Neural progenitor cell (in vitro differentiated cells): ENCODE measurements around the gene SMAD2. TPM values are rescaled to one million over a fixed set of nuclear protein-coding genes. Genes with fewer than 3 reads are reported as not detected.

Experiments used
- DNase-seq: peaks from one replicate; pipeline ENCODE4 v3.0.0-alpha.2; 2016; ENCODE audit warnings: low spot score
- H2AFZ ChIP-seq: fragments of 200-600 bp; sonication (generic); replicated peaks from 2 replicates; pipeline ENCODE4 v1.6.1; 2016; ENCODE audit warnings: antibody characterized with exemption
- H3F3A ChIP-seq: fragments of 200-600 bp; sonication (generic); 2 replicates; pipeline ENCODE4 v1.6.1; 2016; ENCODE audit warnings: antibody characterized with exemption, low read depth
- H3K27ac ChIP-seq: fragments of 200-600 bp; sonication (generic); 2 replicates; pipeline ENCODE4 v1.5.1; 2016; ENCODE audit warnings: mild to moderate bottlenecking
- H3K27me3 ChIP-seq: fragments of 200-600 bp; sonication (generic); 2 replicates; pipeline ENCODE4 v1.6.1; 2016; ENCODE audit warnings: mild to moderate bottlenecking, moderate library complexity
- H3K36me3 ChIP-seq: fragments of 200-600 bp; sonication (generic); 2 replicates; pipeline ENCODE4 v1.5.1; 2016
- H3K4me1 ChIP-seq: fragments of 200-600 bp; sonication (generic); 2 replicates; pipeline ENCODE4 v1.6.1; 2016; ENCODE audit warnings: mixed run types
- H3K4me2 ChIP-seq: fragments of 200-600 bp; sonication (generic); 2 replicates; pipeline ENCODE4 v1.6.1; 2016
- H3K4me3 ChIP-seq: fragments of 200-600 bp; sonication (generic); 2 replicates; pipeline ENCODE4 v1.5.1; 2016
- H3K79me2 ChIP-seq: fragments of 200-600 bp; sonication (generic); 2 replicates; pipeline ENCODE4 v1.6.1; 2016; ENCODE audit warnings: low read depth
- H3K9ac ChIP-seq: fragments of 200-600 bp; sonication (generic); 2 replicates; pipeline ENCODE4 v1.6.1; 2016
- H3K9me3 ChIP-seq: fragments of 200-600 bp; sonication (generic); 2 replicates; pipeline ENCODE4 v1.5.1; 2016; ENCODE audit warnings: low read depth
- H4K20me1 ChIP-seq: fragments of 200-600 bp; sonication (generic); 2 replicates; pipeline ENCODE4 v1.6.1; 2016; ENCODE audit warnings: low read depth
- H3K27ac Mint-ChIP-seq: 3 replicates; pipeline ENCODE4 v1.8.0; 2021; ENCODE audit warnings: mixed read lengths
- H3K27me3 Mint-ChIP-seq: 2 replicates; pipeline ENCODE4 v1.8.0; 2022; ENCODE audit warnings: low read depth, mild to moderate bottlenecking, inconsistent platforms, moderate library complexity, mixed read lengths; ENCODE audit not compliant: insufficient read depth
- H3K36me3 Mint-ChIP-seq: 3 replicates; pipeline ENCODE4 v1.8.0; 2021; ENCODE audit warnings: mixed read lengths
- H3K4me1 Mint-ChIP-seq: 3 replicates; pipeline ENCODE4 v1.8.0; 2021; ENCODE audit warnings: mixed read lengths
- H3K4me3 Mint-ChIP-seq: 3 replicates; pipeline ENCODE4 v1.8.0; 2021; ENCODE audit warnings: mild to moderate bottlenecking, moderate library complexity, mixed read lengths
- H3K9me3 Mint-ChIP-seq: 3 replicates; pipeline ENCODE4 v1.8.0; 2020; ENCODE audit warnings: mixed read lengths
- EZH2 ChIP-seq: fragments of 200-600 bp; sonication (generic); IDR thresholded peaks from 2 replicates; pipeline ENCODE4 v1.6.1; 2017; ENCODE audit warnings: antibody characterized with exemption, mild to moderate bottlenecking, moderate library complexity
- EZH2phosphoT487 ChIP-seq: fragments of 200-600 bp; sonication (generic); IDR thresholded peaks from 2 replicates; pipeline ENCODE4 v1.6.1; 2017; ENCODE audit warnings: antibody characterized with exemption
- total RNA-seq: library from RNA; depleted of rRNA; stranded (reverse); fragments of >200 nt; gene quantifications from 2 replicates; pipeline ENCODE4 v1.2.3, GENCODE V29; 2015; ENCODE audit warnings: low replicate concordance
- TF ChIP-seq, protein P1 (sequence below): fragments of 200-600 bp; sonication (generic); IDR thresholded peaks from 2 replicates; pipeline ENCODE4 v1.5.1; 2017; ENCODE audit warnings: antibody characterized with exemption, mild to moderate bottlenecking

The SMAD2 gene
- total RNA-seq, 1 donor from 2014 or later, result 233 TPM

DNA sequence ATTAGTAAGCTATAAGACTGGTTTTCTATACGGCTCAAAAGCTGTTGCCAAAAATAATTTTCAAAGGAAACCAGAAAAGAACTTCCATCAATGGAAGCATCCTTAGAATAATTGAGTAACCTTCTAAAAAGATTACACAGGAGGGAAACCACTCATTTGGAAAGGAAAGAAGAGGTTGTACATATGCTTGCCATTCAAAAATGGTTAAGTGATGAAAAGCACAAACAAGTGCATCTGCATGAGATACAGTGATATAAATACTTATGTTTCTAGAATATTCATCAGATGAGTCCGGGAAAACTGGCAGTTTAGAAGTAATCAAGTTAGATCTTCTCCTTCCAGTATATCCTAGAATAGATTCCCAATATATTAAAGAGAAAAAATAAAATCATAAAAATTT, 20.1 kb upstream of the SMAD2 start:
- no peak overlapping the region for H3K4me3 Mint-ChIP-seq
- H3K79me2 ChIP-seq, result no peaks in the 10 kb centered on the region

DNA sequence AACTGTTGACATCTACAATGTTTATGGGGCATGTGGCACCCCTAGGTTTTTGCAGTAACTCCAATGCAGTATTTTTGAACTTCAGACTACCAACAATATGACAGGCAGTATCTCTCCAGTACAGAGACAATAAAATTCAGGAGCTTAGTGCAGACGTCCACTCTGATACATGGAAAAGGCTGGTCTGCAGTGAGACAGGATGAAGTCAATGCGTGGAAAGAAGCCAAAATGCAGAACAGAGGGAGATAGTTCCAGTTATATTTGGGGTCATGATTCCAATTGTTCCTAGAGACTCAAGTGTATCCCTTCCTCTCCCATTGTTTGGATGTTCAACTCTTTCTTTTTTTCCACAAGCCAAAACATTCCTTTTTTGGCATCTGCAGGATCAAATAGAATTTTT, 18.7 kb upstream of the SMAD2 start:
- H3K27ac Mint-ChIP-seq, result no peak overlapping the region
- H3K27me3 Mint-ChIP-seq, result no peaks in the 10 kb centered on the region
- Histone ChIP-seq H4K20me1 (no peaks in the 10 kb centered on the region), H2AFZ (no peak overlapping the region), H3K79me2 (no peaks in the 10 kb centered on the region), H3F3A (peaks cover 21% of the 10 kb centered on the region), H3K27me3 (no peaks in the 10 kb centered on the region), H3K36me3 (no peaks in the 10 kb centered on the region), H3K4me3 (no peak overlapping the region), H3K9me3 (peaks cover 5% of the 10 kb centered on the region), H3K4me1 (peaks cover 15% of the 10 kb centered on the region), H3K4me2 (no peak overlapping the region), H3K9ac (no peak overlapping the region), H3K27ac (no peak overlapping the region)
- H3K4me1 Mint-ChIP-seq, result peaks cover 6% of the 10 kb centered on the region
- H3K9me3 Mint-ChIP-seq, result no peaks in the 10 kb centered on the region
- H3K36me3 Mint-ChIP-seq, result no peaks in the 10 kb centered on the region
- no peak for TF ChIP-seq EZH2phosphoT487
- TF ChIP-seq, protein P1, sequence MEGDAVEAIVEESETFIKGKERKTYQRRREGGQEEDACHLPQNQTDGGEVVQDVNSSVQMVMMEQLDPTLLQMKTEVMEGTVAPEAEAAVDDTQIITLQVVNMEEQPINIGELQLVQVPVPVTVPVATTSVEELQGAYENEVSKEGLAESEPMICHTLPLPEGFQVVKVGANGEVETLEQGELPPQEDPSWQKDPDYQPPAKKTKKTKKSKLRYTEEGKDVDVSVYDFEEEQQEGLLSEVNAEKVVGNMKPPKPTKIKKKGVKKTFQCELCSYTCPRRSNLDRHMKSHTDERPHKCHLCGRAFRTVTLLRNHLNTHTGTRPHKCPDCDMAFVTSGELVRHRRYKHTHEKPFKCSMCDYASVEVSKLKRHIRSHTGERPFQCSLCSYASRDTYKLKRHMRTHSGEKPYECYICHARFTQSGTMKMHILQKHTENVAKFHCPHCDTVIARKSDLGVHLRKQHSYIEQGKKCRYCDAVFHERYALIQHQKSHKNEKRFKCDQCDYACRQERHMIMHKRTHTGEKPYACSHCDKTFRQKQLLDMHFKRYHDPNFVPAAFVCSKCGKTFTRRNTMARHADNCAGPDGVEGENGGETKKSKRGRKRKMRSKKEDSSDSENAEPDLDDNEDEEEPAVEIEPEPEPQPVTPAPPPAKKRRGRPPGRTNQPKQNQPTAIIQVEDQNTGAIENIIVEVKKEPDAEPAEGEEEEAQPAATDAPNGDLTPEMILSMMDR, result no peak
- TF ChIP-seq EZH2, result no peak
- no peak overlapping the region for H3K4me3 Mint-ChIP-seq
- no peak for DNase-seq

More for the DNA sequence above, 20.1 kb upstream of the SMAD2 start:
- no peak for DNase-seq
- no peaks in the 10 kb centered on the region for H3K27me3 ChIP-seq
- H3K36me3 ChIP-seq, result no peaks in the 10 kb centered on the region
- peaks cover 21% of the 10 kb centered on the region for H3F3A ChIP-seq
- H2AFZ ChIP-seq, result no peak overlapping the region
- H3K36me3 Mint-ChIP-seq, result no peaks in the 10 kb centered on the region
- TF ChIP-seq EZH2, result no peak
- TF ChIP-seq EZH2phosphoT487, result no peak
- TF ChIP-seq, protein P1, result no peak
- no peak overlapping the region for H3K27ac ChIP-seq
- no peaks in the 10 kb centered on the region for H3K9me3 Mint-ChIP-seq
- H3K9ac ChIP-seq, result no peak overlapping the region
- peaks cover 15% of the 10 kb centered on the region for H3K4me1 ChIP-seq
- H3K27me3 Mint-ChIP-seq, result no peaks in the 10 kb centered on the region
- H3K4me1 Mint-ChIP-seq, result peaks cover 6% of the 10 kb centered on the region
- H3K4me2 ChIP-seq, result no peak overlapping the region
- no peaks in the 10 kb centered on the region for H4K20me1 ChIP-seq
- H3K4me3 ChIP-seq, result no peak overlapping the region
- H3K27ac Mint-ChIP-seq, result no peak overlapping the region
- peaks cover 5% of the 10 kb centered on the region for H3K9me3 ChIP-seq

DNA sequence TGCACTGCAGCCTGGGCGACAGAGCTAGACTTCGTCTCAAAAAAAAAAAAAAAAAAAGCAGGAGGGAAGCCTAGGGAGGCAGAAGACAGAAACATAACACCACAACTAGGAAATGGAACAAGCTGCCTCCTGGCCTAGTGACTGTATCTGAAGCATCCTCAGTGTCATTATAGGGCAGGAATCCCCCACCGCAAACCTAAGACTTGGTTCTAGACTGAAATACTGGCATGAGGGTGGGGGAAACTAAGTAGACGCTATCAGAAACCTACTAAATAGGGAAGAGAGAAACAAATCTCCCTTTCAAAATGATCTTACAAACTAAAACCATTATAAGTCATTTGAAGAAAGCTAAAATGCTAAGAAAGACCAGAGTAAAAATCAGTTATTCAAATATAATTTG, 16.4 kb upstream of the SMAD2 start:
- TF ChIP-seq EZH2phosphoT487 (no peak), EZH2 (no peak)
- TF ChIP-seq, protein P1, result no peak
- Histone ChIP-seq H3K36me3 (no peaks in the 10 kb centered on the region), H3F3A (peaks cover 6% of the 10 kb centered on the region), H4K20me1 (no peaks in the 10 kb centered on the region), H3K9me3 (peaks cover 5% of the 10 kb centered on the region), H2AFZ (no peak overlapping the region), H3K4me2 (no peak overlapping the region), H3K4me1 (peaks cover under 1% of the 10 kb centered on the region), H3K79me2 (no peaks in the 10 kb centered on the region), H3K27me3 (no peaks in the 10 kb centered on the region), H3K4me3 (no peak overlapping the region), H3K27ac (no peak overlapping the region), H3K9ac (no peak overlapping the region)
- no peak for DNase-seq
- no peaks in the 10 kb centered on the region for H3K9me3 Mint-ChIP-seq
- H3K36me3 Mint-ChIP-seq, result no peaks in the 10 kb centered on the region
- no peak overlapping the region for H3K27ac Mint-ChIP-seq
- no peaks in the 10 kb centered on the region for H3K27me3 Mint-ChIP-seq
- no peak overlapping the region for H3K4me3 Mint-ChIP-seq
- H3K4me1 Mint-ChIP-seq, result peaks cover 3% of the 10 kb centered on the region
